Left lung (tissue), 10 donors: ENCODE results near the gene TRPM2. TPM values are rescaled to one million over a fixed set of nuclear protein-coding genes. Genes with fewer than 3 reads are reported as not detected.
A peak's percentile ranks its signal among the peaks of the same experiment; 100 is the strongest.

ENCODE experiments used
- ATAC-seq: fragments of 200-7000 bp; cut with Tn5 transposase; one replicate; pipeline ENCODE4 v1.9.1; 2020; ENCODE audit warnings: moderate library complexity
- DNase-seq, 4 donors: peaks; one replicate each; pipeline ENCODE4 v3.0.0-alpha.2; 2013 to 2020
- H3K27ac ChIP-seq, 2 donors: fragments of 200-600 bp; sonication (generic) in 1 of 2; one replicate each; pipeline versions ENCODE4 v1.5.0 to v1.8.0; 2020 to 2021
- H3K27me3 ChIP-seq, 2 donors: fragments of 200-600 bp; sonication (generic) in 1 of 2; one replicate each; pipeline versions ENCODE4 v1.5.0 to v1.8.0; 2020 to 2021
- H3K36me3 ChIP-seq, 2 donors: fragments of 200-600 bp; sonication (generic) in 1 of 2; one replicate each; pipeline versions ENCODE4 v1.5.0 to v1.8.0; 2020 to 2021
- H3K4me1 ChIP-seq, 2 donors: fragments of 200-600 bp; one replicate each; pipeline ENCODE4 v1.8.0; 2021
- H3K4me3 ChIP-seq, 2 donors: fragments of 200-600 bp; sonication (generic) in 1 of 2; one replicate each; pipeline versions ENCODE4 v1.5.0 to v1.8.0; 2020 to 2021; ENCODE audit warnings: mild to moderate bottlenecking in 1 of 2
- H3K9me3 ChIP-seq, 2 donors: fragments of 200-600 bp; sonication (generic) in 1 of 2; one replicate each; pipeline versions ENCODE4 v1.5.0 to v1.8.0; 2020 to 2021
- intact Hi-C, 2 donors: fragments of 100-400 bp; cut with DNase I; formaldehyde crosslinking; loops; one replicate each; pipeline versions ENCODE4 v1.11.2 to v1.14.2; 2022
- polyA plus RNA-seq, 6 donors: library from polyadenylated mRNA; unstranded; fragments of 120-200 nt; gene quantifications; one replicate each; pipeline ENCODE4 v1.2.1, GENCODE V29; 2013; ENCODE audit not compliant: insufficient read length in 6 of 6
- total RNA-seq, 2 donors: library from RNA; stranded (reverse); fragmentation: NEBNext Ultra II Directional; extraction: Animal tissue kit (Norgen Biotek cat#: 25700); gene quantifications; one replicate each; pipeline ENCODE4 v1.2.1, GENCODE V29; 2021
- TF ChIP-seq, protein P1 (sequence below), 2 donors: fragments of 200-600 bp; sonication (generic) in 1 of 2; IDR thresholded peaks; one replicate each; pipeline versions ENCODE4 v1.5.0 to v1.8.0; 2021; ENCODE audit warnings: antibody characterized with exemption in 2 of 2
- donor health status: DM: no; HTN: yes; CAD: no.
- donor health status: DM: no; HTN: no; CAD: no.

The TRPM2 gene
- total and polyA plus RNA-seq, 8 donors, result 1.2 to 25.6 (median 1.6) TPM

DNA sequence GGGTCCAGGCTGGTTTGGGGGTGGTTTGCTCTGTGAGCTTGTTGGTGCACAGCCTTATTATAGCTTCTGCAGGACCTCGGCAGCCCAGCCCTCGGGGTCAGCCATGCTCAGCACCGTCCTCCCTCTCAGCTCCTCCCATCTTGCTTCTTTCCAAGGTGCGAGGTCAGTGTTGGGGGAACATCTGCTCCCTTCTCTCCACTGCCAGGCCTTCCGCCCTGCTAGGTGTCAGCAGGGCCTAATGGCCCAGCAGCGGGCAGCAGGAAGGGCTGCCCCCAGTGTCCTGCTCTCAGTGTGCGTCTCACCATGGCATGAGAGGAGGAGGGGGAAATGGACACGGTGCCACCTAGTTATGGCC is 65.4 kb downstream of the TRPM2 start:
- Histone ChIP-seq H3K27ac (no peak overlapping the region), H3K9me3 (no peaks in the 10 kb centered on the region), H3K4me3 (no peak overlapping the region), H3K4me1 (no peaks in the 10 kb centered on the region), H3K36me3 (peaks cover 0 to 76% of the 10 kb centered on the region in 2 donors), H3K27me3 (peaks cover 0 to 21% of the 10 kb centered on the region in 2 donors)
- no peak for ATAC-seq
- intact Hi-C loops, result loop anchor here in 1 of 2 donors (5.0 kb wide), 1 partner anchor 78 kb away; no protein-coding TSS in a partner anchor
- DNase-seq, result peak in 1 of 4 donors; percentile 12
- TF ChIP-seq, protein P1, sequence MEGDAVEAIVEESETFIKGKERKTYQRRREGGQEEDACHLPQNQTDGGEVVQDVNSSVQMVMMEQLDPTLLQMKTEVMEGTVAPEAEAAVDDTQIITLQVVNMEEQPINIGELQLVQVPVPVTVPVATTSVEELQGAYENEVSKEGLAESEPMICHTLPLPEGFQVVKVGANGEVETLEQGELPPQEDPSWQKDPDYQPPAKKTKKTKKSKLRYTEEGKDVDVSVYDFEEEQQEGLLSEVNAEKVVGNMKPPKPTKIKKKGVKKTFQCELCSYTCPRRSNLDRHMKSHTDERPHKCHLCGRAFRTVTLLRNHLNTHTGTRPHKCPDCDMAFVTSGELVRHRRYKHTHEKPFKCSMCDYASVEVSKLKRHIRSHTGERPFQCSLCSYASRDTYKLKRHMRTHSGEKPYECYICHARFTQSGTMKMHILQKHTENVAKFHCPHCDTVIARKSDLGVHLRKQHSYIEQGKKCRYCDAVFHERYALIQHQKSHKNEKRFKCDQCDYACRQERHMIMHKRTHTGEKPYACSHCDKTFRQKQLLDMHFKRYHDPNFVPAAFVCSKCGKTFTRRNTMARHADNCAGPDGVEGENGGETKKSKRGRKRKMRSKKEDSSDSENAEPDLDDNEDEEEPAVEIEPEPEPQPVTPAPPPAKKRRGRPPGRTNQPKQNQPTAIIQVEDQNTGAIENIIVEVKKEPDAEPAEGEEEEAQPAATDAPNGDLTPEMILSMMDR (IDR thresholded peaks at IDR 0.05), result no peak

DNA sequence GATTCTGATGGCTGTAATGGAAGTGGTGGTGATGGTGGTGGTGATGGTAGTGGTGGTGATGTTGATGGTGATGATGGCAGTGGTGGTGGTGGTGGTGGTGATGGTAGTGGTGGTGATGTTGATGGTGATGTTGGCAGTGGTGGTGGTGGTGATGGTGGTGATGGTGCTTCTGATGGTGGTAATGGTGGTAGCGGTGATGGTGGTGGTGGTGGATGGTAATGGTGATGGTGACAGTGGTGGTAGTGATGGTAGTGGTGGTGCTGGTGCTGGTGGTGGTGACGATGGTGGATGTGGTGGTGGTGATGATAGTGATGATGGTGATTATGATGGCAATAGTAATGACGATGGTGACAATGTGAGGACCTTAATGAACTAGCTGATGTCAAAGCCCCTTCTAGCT is 66.3 kb downstream of the TRPM2 start:
- ATAC-seq (no peak), DNase-seq (peak in 1 of 4 donors; percentile 2)
- intact Hi-C loops, result loop anchor here in 1 of 2 donors (5.0 kb wide), 1 partner anchor 78 kb away; no protein-coding TSS in a partner anchor
- TF ChIP-seq, protein P1 (IDR thresholded peaks at IDR 0.05), result no peak
- Histone ChIP-seq H3K4me3 (no peak overlapping the region), H3K27me3 (peaks cover 0 to 22% of the 10 kb centered on the region in 2 donors), H3K9me3 (no peaks in the 10 kb centered on the region), H3K4me1 (no peaks in the 10 kb centered on the region), H3K36me3 (peaks cover 0 to 76% of the 10 kb centered on the region in 2 donors), H3K27ac (no peak overlapping the region)

DNA sequence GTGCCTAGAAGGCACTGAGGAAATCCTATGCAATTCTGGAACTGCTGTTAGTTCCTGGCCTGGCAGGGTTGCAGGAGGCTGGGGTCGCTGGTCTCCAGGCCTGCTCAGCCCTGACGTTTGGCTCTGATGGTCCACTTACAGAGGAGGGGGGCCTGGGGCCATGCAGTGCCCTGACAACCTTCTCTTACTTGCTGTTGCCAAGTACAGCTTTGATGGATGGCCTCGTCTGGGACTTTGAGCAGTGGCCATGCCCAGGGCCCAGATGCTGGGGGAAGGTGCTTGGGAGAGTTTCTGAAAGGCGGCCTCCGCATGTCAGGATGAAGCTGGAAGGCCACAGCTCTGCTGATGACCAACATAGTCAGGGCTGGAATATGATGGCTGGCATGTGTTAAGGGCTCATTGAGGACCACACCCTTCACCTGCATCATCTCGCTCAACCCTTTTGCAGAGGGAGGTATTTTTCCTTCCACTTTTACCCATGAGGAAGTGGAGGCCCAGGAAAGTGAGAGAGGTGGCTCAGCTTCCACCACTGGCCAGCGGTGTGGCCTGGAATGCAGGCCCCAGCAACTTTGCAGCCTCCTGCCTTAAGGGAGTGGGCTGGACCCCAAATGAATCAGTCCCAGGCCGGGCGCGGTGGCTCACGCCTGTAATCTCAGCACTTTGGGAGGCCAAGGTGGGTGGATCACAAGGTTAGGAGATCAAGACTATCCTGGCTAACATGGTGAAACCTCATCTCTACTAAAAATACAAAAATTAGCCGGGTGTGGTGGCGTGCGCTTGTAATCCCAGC is 67.2 kb downstream of the TRPM2 start:
- no peak overlapping the region for H3K27ac ChIP-seq
- H3K4me3 ChIP-seq, result no peak overlapping the region
- intact Hi-C loops, result no loop called here
- peaks cover 0 to 76% of the 10 kb centered on the region in 2 donors for H3K36me3 ChIP-seq
- DNase-seq, result peak in 2 of 4 donors; percentile 9 to 47
- H3K27me3 ChIP-seq, result peaks cover 0 to 22% of the 10 kb centered on the region in 2 donors
- TF ChIP-seq, protein P1 (IDR thresholded peaks at IDR 0.05), result no peak
- H3K9me3 ChIP-seq, result no peaks in the 10 kb centered on the region
- no peaks in the 10 kb centered on the region for H3K4me1 ChIP-seq
- ATAC-seq, result no peak

DNA sequence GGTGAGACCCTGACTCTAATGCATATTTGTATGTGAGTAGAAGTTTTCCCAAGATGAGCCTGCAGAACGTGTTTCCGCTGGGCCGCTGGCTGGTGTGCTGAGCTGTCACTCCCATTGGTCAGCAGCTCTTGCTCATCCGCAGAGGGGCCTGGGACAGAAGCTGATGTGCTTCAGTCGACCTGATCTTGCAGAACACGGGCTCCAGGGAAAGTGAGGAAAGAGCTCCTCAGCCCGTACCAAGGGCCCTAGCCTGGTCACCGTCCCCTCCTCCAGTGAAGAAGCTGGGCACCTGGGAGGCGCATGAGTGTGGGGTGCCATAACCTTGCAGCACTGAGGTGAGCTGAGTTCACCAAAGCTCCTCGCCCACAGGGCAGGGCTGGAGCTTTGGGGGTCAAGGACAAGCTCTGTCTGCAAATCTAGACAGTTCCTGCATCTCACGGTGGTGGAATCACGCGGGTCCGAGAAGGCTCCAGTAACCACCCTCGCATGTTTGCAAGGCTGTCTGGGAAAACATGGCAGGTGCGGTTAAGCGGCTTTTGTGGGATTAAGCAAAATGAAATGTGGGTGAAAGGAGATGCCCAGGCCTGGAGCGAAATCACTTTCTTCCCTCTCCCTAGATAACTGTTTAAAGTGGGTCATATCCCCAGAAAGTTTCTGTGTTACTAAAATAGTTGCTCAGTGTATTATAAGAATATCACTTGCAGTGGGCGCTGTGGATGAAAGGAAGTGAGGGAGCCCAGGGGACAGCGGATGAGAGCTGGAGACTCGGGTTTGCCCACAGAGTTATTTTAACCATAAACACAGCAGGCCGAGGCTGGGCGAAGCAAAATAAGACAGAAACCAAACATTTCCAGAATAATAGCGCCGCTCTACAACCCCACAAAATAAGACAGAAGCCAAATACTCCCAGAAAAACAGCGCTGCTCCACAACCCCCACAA is 68.8 kb downstream of the TRPM2 start:
- Histone ChIP-seq H3K36me3 (peaks cover 0 to 82% of the 10 kb centered on the region in 2 donors), H3K27ac (no peak overlapping the region), H3K4me1 (no peaks in the 10 kb centered on the region), H3K4me3 (no peak overlapping the region), H3K27me3 (peaks cover 0 to 25% of the 10 kb centered on the region in 2 donors), H3K9me3 (no peaks in the 10 kb centered on the region)
- DNase-seq (peak in 2 of 4 donors; percentile 21 to 41), ATAC-seq (no peak)
- intact Hi-C loops, result no loop called here
- TF ChIP-seq, protein P1 (IDR thresholded peaks at IDR 0.05), result no peak
